GM12873 (cell line): Measurements from ENCODE around the gene ACVRL1.

Experiments
- CTCF ChIP-seq: IDR thresholded peaks from 2 replicates; pipeline ENCODE4 v1.5.1; 2012; ENCODE audit warnings: low read depth, mild to moderate bottlenecking, moderate library complexity, low read length, control low read depth; ENCODE audit not compliant: insufficient read depth; ENCODE audit errors: missing control alignments

The ACVRL1 gene

GRCh38 chr12:51865757-51866270 is 41.5 kb upstream of the ACVRL1 start:
- no peak for TF ChIP-seq CTCF

DNA sequence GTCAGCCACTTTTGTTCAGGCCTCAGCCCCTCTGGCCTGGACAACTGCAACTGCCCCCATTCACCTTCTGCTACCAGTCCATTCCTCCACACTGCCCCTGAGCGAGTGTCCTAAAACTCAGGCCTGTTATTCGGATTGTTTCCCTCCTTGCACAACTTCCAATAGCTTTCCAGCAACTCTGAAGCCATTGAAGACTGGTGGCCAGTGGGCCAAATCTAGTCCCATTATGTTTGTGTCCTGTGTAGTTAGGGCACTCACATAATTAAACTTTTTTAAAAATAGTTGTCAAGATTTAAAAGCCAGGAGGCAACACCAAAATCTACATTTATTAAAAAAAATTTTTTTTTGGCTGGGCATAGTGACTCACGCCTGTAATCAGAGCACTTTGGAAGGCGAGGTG is 41.0 kb upstream of the ACVRL1 start:
- TF ChIP-seq CTCF, result no peak

GRCh38 chr12:51866762-51867161 is 40.5 kb upstream of the ACVRL1 start:
- no peak for TF ChIP-seq CTCF

DNA sequence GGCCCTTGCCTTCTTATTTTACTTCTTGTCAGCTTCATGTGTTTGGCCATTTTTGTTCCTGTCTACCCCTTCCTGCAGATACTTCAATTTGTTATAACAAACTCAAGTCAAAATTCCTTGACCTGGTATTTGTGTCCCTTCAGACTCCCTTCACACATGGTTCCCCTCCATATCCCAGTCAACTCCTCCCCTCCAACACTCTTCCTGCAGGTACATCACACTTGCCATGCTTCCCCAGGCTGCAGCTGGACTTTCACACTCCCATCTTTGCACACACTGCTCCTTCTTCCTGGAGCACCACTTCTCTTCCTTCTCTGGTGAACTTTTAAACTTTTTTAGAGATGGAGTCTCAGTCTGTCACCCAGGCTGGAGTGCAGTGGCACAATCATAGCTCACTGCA is 39.9 kb upstream of the ACVRL1 start:
- TF ChIP-seq CTCF, result no peak

- no peak for TF ChIP-seq CTCF
These were observed 39.4 kb upstream of the ACVRL1 start for GRCh38 chr12:51867796-51868428.

GRCh38 chr12:51868821-51869495 is 38.3 kb upstream of the ACVRL1 start:
- no peak for TF ChIP-seq CTCF

DNA sequence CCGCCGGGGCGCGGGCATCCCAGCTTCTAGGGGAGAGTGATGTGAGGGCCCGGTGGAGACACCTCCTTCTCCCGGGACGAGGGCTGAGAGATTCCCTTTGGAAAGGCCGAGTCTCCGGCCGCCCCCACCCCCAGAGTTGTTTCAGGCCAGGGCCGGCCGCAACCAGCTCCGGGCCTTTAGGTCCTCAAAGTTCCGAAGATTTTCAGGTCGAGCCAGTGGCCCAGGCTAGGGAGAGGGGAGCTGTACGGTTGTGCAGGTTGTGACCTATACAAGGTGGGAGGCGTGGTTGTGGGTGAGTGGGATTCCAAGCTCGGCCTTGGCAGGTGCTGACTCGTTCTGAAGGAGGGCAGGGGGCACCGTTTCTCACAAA is 37.8 kb upstream of the ACVRL1 start:
- TF ChIP-seq CTCF, result no peak
